Stimulated activated CD4-positive, alpha-beta T cell treated with anti-CD3 and anti-CD28 coated beads, Interleukin-1b, Interleukin-23, amount 100 ng/mL, for 24 hours (primary cell): Measurements from ENCODE around the gene WNT3A.

Experiments used
- DNase-seq, 4 experiments: peaks; one replicate each; pipeline ENCODE4 v3.0.0-alpha.2; 2020; ENCODE audit warnings: low read depth in 4 of 4, low spot score in 1 of 4

WNT3A gene

GRCh38 chr1:228031276-228031995 is 24.6 kb downstream of the WNT3A start:
- DNase-seq = no peak

GRCh38 chr1:228032041-228032440 is 25.2 kb downstream of the WNT3A start:
- DNase-seq = no peak

DNA sequence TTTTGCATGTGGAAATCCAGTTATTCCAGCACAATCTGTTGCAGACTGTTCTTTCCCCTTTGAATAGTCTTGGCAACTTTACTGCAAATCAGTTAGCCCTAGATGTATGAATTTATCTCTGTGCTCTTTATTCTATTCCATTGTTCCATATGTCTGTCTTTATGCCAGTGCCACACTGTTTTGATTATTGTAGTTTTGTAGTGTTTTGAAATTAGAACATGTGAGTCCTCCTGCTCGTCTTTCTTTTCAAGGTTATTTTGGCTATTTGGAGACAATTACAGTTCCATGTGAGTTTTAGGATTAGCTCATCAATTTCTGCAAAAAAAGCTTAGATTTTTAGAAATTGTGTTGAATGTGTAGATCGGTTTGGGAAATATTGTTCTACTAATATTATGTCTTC is 26.6 kb downstream of the WNT3A start:
- no peak for DNase-seq

GRCh38 chr1:228034954-228035837 is 28.4 kb downstream of the WNT3A start:
- DNase-seq = no peak

DNA sequence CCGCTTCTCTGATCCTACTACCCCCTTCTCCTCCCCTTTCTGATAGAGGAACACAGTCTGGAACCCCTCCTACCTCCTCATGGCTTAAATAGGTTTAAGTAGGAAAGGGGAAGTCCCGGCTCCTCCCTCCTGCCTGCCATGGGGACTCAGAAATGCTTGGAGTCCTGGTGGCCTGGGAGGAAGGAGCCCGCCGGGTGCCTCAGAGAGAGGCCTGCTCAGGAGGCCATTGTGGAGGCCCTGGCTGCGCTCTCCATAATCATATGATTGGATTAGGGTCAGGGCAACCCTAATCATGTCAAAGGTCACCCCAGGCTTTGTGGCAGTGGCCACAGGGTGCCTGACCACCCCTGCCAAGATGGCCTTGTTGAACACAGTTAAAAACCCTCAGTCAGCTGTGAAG is 29.0 kb downstream of the WNT3A start:
- no peak for DNase-seq

- DNase-seq = no peak
These were observed 30.0 kb downstream of the WNT3A start for GRCh38 chr1:228036701-228037231.

DNA sequence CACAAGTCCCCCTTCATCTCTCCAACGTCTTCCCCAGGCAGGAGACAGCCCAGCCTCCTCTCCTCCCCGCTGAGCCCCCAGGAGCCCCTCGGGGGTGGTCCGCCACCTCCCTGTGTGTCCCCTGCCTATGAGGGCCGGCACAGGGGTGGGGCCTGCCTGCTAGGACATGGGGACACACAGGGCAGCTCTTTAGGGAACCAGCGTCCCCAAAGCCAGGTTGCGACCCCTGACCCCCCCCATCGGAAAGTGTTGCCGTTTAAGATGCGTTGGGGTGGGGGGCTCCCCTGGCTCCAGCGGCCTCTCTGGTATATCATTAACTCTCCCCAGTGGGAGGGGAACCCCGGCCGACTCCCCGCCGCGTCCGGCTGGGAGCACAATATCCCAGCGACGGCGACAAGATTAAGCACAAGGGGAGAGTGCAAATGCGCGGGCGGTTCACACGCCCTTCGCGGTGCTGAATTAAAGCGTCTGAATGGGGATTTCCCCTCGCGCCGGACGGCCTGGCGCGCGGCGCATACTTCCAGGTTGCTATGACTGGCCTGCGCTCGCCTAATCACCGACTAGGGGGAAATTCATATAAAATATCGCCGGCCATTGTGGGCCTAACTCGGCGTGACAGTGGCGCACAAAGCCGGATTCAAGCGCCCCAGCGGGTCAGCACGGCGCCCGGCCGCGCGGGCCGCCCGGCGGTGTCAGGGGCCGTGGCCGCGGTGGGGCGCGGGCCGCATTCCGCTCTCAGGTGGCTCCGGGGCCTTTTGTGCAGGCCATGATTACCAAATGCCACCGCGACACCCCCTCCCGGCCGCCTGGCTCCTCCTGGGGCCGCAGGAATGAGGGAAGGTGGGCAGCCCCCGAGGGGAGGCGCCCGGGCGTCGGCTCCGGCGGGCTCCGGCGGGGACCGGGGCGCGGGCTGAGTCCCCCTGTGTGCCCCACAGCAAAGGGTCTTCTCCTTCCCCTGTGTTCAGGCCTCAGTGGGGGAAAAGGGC is 30.9 kb downstream of the WNT3A start:
- DNase-seq = peak in 2 of 4 experiments; percentile 15 to 36

GRCh38 chr1:228038387-228039005 is 31.7 kb downstream of the WNT3A start:
- no peak for DNase-seq

GRCh38 chr1:228039006-228039903 is 32.5 kb downstream of the WNT3A start:
- no peak for DNase-seq

GRCh38 chr1:228039986-228040385 is 33.2 kb downstream of the WNT3A start:
- DNase-seq = no peak

DNA sequence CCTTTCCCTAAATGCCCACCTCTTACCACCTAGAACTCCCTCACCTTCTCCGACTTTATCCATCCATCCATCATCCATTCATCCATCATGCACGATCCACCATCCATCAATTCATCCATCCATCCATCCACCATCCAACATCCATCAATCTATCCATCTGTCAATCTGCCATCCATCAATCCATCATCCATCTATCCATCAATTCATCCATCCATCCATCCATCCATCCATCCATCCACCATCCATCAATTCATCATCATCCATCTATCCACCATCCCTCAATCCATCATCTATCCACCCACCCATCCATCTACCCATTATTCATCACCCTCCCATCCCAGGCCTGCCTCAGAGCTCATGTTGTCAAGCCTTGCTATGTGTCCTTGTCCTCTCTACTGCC is 34.5 kb downstream of the WNT3A start:
- no peak for DNase-seq

DNA sequence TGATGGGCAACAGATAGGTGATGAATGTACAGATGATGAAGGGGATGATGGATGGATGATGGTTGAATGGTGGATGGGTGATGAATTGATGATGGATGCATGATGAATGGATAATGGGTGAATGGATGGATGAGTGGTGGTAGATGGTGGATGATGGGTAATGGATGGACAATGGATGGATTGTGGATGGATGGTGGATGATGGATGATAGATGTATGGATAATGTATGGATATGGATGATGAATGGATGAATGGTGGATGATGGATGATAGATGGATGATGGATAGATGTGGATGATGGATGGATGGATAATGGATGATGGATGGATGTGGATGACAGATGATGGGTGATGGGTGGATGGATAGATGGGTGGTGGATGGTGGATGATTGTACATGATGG is 35.7 kb downstream of the WNT3A start:
- no peak for DNase-seq

- no peak for DNase-seq
These were observed 36.6 kb downstream of the WNT3A start for GRCh38 chr1:228043281-228043848.

- DNase-seq = no peak
These were observed 38.2 kb downstream of the WNT3A start for GRCh38 chr1:228044961-228045360.

DNA sequence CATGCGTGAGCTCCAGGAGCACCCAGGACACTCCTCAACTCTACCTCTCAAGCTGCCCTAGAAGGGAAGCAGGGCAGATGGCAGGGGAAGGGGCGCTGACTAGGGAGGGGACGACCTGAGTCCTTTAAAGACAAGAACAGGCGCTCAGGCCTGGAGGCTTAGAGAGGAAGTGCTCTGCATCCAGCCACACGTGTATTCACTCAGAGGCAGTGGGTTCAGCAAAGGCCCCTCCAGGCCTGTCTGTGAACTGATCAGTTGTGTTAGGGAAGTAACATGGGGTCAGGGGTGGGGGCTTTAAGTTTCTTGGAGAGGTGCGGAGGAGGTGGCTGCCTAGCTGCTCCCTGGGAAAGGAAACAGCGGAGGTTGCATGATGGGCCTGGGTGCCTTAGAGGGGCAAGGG is 38.6 kb downstream of the WNT3A start:
- no peak for DNase-seq

GRCh38 chr1:228045871-228046270 is 39.1 kb downstream of the WNT3A start:
- no peak for DNase-seq

DNA sequence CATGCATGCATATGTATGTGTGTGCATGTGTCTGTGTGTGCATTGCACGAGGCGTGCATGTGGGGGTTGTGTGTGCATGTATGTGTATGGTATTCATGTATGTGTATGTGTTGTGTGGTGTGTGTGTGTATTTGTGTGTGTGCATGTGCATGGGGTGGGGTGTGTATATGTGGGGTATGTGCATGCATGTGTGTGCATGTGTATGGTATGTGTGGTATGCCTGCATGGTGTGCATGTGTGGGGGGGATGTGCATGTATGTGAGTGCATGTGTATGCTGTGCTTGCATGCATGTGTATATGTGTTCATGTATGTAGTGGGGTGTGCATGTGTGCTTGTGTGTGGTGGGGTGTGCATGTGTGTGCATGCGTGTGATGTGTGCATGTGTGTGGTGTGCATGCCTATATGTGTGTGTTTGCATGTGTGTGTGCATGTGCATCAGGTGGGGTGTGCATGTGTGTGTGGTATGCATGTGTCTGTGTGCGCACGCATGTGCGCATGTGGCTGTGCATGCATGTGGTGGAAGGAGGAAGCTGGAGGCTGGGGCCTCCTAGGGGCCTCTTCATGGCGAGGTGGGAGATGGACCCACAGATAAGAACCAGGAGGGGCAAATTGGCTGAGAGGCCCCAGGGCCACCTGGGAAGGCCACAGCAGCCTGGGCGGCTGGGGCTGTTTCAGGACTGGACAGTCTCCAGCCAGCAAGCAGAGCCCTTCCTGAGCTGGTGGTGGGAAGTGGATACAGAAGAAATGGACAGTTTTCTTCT is 39.8 kb downstream of the WNT3A start:
- DNase-seq = no peak

DNA sequence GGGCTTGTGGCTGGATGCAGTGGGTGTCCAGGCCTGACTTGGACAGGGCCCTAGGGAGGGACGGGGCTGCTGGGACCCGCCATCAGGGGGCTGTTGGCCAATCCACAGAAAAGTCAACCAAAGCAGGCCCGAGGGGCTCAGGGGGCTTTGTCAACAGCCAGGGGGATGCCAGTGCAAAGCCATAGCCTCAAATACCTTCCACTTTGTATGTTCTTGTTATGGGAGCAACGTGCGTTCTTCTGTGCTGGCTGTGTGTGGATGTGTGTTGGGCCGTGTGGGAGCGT is 40.3 kb downstream of the WNT3A start:
- DNase-seq = no peak

DNA sequence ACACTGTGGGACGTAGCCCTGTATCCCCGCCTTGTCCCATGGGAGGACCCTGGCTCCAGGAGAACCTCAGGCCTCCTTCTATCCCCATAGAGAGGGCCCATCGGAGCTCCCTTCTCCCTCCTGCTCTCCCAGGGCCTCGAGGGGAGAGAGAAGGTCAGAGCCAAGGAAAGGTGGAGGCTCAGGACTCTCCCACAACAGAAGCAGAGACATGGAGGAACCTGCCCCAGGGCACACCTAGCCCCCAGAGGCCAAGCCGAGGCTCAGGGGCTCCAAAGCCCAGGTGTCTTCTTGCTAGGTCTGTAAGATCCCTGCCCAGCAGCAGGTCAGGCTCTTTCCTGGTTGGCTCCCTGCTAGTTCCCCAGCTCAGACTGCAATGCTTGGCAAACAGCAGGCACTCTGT is 41.3 kb downstream of the WNT3A start:
- no peak for DNase-seq
